ENCODE results near the gene FSCN2.
A peak's percentile ranks its signal among the peaks of the same experiment; 100 is the strongest.
"Not testable (repeated sequence)": the region's sequence is repeated elsewhere in the genome, so short reads cannot be mapped to it uniquely, and the experiment has no call there.

Gene FSCN2

GRCh38 chr17:81580481-81580880, 52.3 kb downstream of the FSCN2 start:
- no peak for DNase-seq

- DNase-seq, result no peak
Observed at GRCh38 chr17:81581758-81582157, 53.6 kb downstream of the FSCN2 start.

- DNase-seq, result peak; percentile 74
Observed at GRCh38 chr17:81582341-81582740, 54.2 kb downstream of the FSCN2 start.

- no peak for DNase-seq
Observed at GRCh38 chr17:81582749-81583148, 54.6 kb downstream of the FSCN2 start.

GRCh38 chr17:81583589-81584342, 55.6 kb downstream of the FSCN2 start:
- no peak for DNase-seq

- DNase-seq, result not testable (repeated sequence)
Observed at GRCh38 chr17:81584771-81585170, 56.6 kb downstream of the FSCN2 start.

GRCh38 chr17:81586096-81586495, 57.9 kb downstream of the FSCN2 start:
- DNase-seq, result no peak
